H1 (cell line): Measurements from ENCODE around the gene ZMIZ1. TPM values are rescaled to one million over a fixed set of nuclear protein-coding genes. Genes with fewer than 3 reads are reported as not detected.

ENCODE experiments used
- CTCF ChIA-PET: fragments of 300-600 bp; sonication (Branson Sonifier 250); formaldehyde crosslinking; loops from one replicate; lab custom pipeline; 2021; ENCODE audit not compliant: partially characterized antibody; lab: Charles Lee
- POLR2A ChIA-PET: fragments of 300-600 bp; sonication (Branson Sonifier 250); formaldehyde crosslinking; loops from one replicate; lab custom pipeline; 2021; ENCODE audit warnings: inconsistent platforms; ENCODE audit not compliant: partially characterized antibody; lab: Charles Lee
- DNase-seq, 2 experiments: peaks; one replicate each; pipeline versions ENCODE4 v3.0.0 to v3.0.0-alpha.2; 2010 to 2022; ENCODE audit warnings: low spot score in 2 of 2, low read depth in 1 of 2, mixed read lengths in 1 of 2
- FAIRE-seq: peaks from 2 replicates; lab custom pipeline; 2011; peaks lifted over from hg19 to GRCh38; lab: Jason Lieb, UNC
- H2AFZ ChIP-seq: 2 replicates; pipeline ENCODE4 v1.8.1; 2012; ENCODE audit warnings: low read length, inconsistent platforms
- H2AK5ac ChIP-seq: 2 replicates; pipeline ENCODE4 v1.6.1; 2013; ENCODE audit warnings: low read depth, low read length
- H2BK120ac ChIP-seq: replicated peaks from 2 replicates; pipeline ENCODE3; 2013; ENCODE audit warnings: low read depth, low read length, inconsistent platforms
- H2BK12ac ChIP-seq: 2 replicates; pipeline ENCODE4 v1.6.1; 2013; ENCODE audit warnings: low read depth, low read length
- H2BK15ac ChIP-seq: 2 replicates; pipeline ENCODE4 v1.6.1; 2013; ENCODE audit warnings: low read length
- H2BK20ac ChIP-seq: 2 replicates; pipeline ENCODE4 v1.6.1; 2013; ENCODE audit warnings: low read length
- H2BK5ac ChIP-seq: 2 replicates; pipeline ENCODE4 v1.6.1; 2013; ENCODE audit warnings: low read depth, low read length
- H3K14ac ChIP-seq: 2 replicates; pipeline ENCODE4 v1.6.1; 2013; ENCODE audit warnings: inconsistent platforms; ENCODE audit not compliant: insufficient read length
- H3K18ac ChIP-seq: 2 replicates; pipeline ENCODE4 v1.6.1; 2013; ENCODE audit warnings: low read length; ENCODE audit errors: extremely low read depth
- H3K23ac ChIP-seq: 2 replicates; pipeline ENCODE4 v1.6.1; 2013; ENCODE audit warnings: inconsistent platforms; ENCODE audit not compliant: insufficient read length
- H3K23me2 ChIP-seq: 2 replicates; pipeline ENCODE4 v1.6.1; 2013; ENCODE audit warnings: low read depth, low read length
- H3K27ac ChIP-seq: 2 replicates; pipeline ENCODE4 v1.6.1; 2011; ENCODE audit warnings: low read depth, low read length, inconsistent platforms
- H3K27me3 ChIP-seq, 4 experiments: replicated peaks in 1 of 4; 1 replicate in 1 of 4; 2 replicates in 3 of 4; pipeline versions ENCODE4 v1.6.1 to v1.8.1; 2011 to 2013; ENCODE audit warnings: low read length in 3 of 4, mild to moderate bottlenecking in 3 of 4, inconsistent platforms in 2 of 4, mixed read lengths in 2 of 4, moderate library complexity in 1 of 4; ENCODE audit not compliant: control insufficient read depth in 3 of 4, insufficient read depth in 3 of 4; ENCODE audit errors: extremely low read depth in 1 of 4
- H3K36me3 ChIP-seq, 4 experiments: 2 replicates each; pipeline versions ENCODE4 v1.6.1 to v1.8.1; 2011 to 2013; ENCODE audit warnings: mild to moderate bottlenecking in 4 of 4, low read length in 3 of 4, moderate library complexity in 2 of 4, control low read depth in 1 of 4, inconsistent platforms in 1 of 4; ENCODE audit not compliant: insufficient read depth in 4 of 4, control insufficient read depth in 2 of 4
- H3K4ac ChIP-seq: replicated peaks from 2 replicates; pipeline ENCODE3; 2013; ENCODE audit warnings: low read length, low read depth, mixed read lengths, inconsistent platforms; ENCODE audit not compliant: insufficient read length
- H3K4me1 ChIP-seq, 4 experiments: replicated peaks in 1 of 4; 1 replicate in 1 of 4; 2 replicates in 3 of 4; pipeline versions ENCODE4 v1.6.1 to v1.8.1; 2011 to 2013; ENCODE audit warnings: low read length in 3 of 4, inconsistent platforms in 2 of 4, mixed read lengths in 1 of 4; ENCODE audit not compliant: insufficient read depth in 4 of 4, control insufficient read depth in 3 of 4
- H3K4me2 ChIP-seq, 2 experiments: 2 replicates each; pipeline versions ENCODE4 v1.6.1 to v1.8.1; 2011 to 2013; ENCODE audit warnings: low read depth in 2 of 2, low read length in 2 of 2, control low read depth in 1 of 2, inconsistent platforms in 1 of 2, mild to moderate bottlenecking in 1 of 2; ENCODE audit not compliant: insufficient read depth in 1 of 2
- H3K4me3 ChIP-seq, 4 experiments: fragments of 200-600, 300-600 bp in 1 of 4; sonication (generic), shearing (Covaris generic), sonication (Bioruptor Twin) in 1 of 4; 2 replicates each; pipeline versions ENCODE4 v1.5.1 to v1.8.1; 2011 to 2016; ENCODE audit warnings: low read length in 4 of 4, low read depth in 3 of 4, control low read depth in 2 of 4, inconsistent platforms in 2 of 4, mild to moderate bottlenecking in 2 of 4, mixed read lengths in 1 of 4, moderate library complexity in 1 of 4; ENCODE audit not compliant: insufficient read depth in 2 of 4; ENCODE audit errors: extremely low read depth in 1 of 4
- H3K56ac ChIP-seq: replicated peaks from 2 replicates; pipeline ENCODE3; 2013; ENCODE audit warnings: low read depth, mild to moderate bottlenecking, mixed read lengths, low read length, inconsistent platforms; ENCODE audit not compliant: insufficient read length
- H3K79me1 ChIP-seq: 2 replicates; pipeline ENCODE4 v1.6.1; 2013; ENCODE audit warnings: low read depth, low read length, control low read depth
- H3K79me2 ChIP-seq, 2 experiments: 2 replicates each; pipeline versions ENCODE4 v1.6.1 to v1.8.1; 2012 to 2013; ENCODE audit warnings: low read length in 2 of 2, mild to moderate bottlenecking in 2 of 2, inconsistent platforms in 1 of 2; ENCODE audit not compliant: insufficient read depth in 2 of 2, control insufficient read depth in 1 of 2
- H3K9ac ChIP-seq, 4 experiments: replicated peaks in 1 of 4; 1 replicate in 1 of 4; 2 replicates in 3 of 4; pipeline versions ENCODE4 v1.6.1 to v1.8.1; 2011 to 2013; ENCODE audit warnings: low read depth in 3 of 4, low read length in 3 of 4, control low read depth in 2 of 4, mild to moderate bottlenecking in 2 of 4, moderate library complexity in 2 of 4, inconsistent platforms in 1 of 4; ENCODE audit errors: extremely low read depth in 1 of 4
- H3K9me3 ChIP-seq, 2 experiments: 2 replicates each; pipeline versions ENCODE4 v1.6.1 to v1.8.1; 2012 to 2013; ENCODE audit warnings: mild to moderate bottlenecking in 2 of 2, moderate library complexity in 2 of 2, control low read depth in 1 of 2, inconsistent platforms in 1 of 2, low read depth in 1 of 2, low read length in 1 of 2, mixed read lengths in 1 of 2; ENCODE audit not compliant: insufficient read depth in 2 of 2
- H4K20me1 ChIP-seq, 2 experiments: replicated peaks in 1 of 2; 2 replicates each; pipeline versions ENCODE3 to v1.8.1; 2011 to 2013; ENCODE audit warnings: inconsistent platforms in 2 of 2, low read length in 2 of 2, mild to moderate bottlenecking in 1 of 2; ENCODE audit not compliant: insufficient read depth in 2 of 2, control insufficient read depth in 1 of 2
- H4K5ac ChIP-seq: 2 replicates; pipeline ENCODE4 v1.6.1; 2013; ENCODE audit warnings: low read length, low read depth, mixed read lengths, inconsistent platforms; ENCODE audit not compliant: insufficient read length
- H4K8ac ChIP-seq: 2 replicates; pipeline ENCODE4 v1.8.0; 2013; ENCODE audit warnings: mild to moderate bottlenecking, moderate library complexity, low read length, inconsistent platforms; ENCODE audit not compliant: insufficient read depth; ENCODE audit errors: extremely low read depth
- H4K91ac ChIP-seq: replicated peaks from 2 replicates; pipeline ENCODE3; 2013; ENCODE audit warnings: low read length, mixed read lengths, inconsistent platforms; ENCODE audit not compliant: insufficient read length
- CBX5 ChIP-seq: fragments of 300-800, 300-1000 bp; sonication (generic); IDR thresholded peaks from 2 replicates; pipeline ENCODE4 v1.7.1; 2016; ENCODE audit warnings: antibody characterized with exemption, low read length, low read depth
- CBX8 ChIP-seq: fragments of 300-800, 300-1000 bp; sonication (generic); IDR thresholded peaks from 2 replicates; pipeline ENCODE4 v1.7.1; 2016; ENCODE audit warnings: low read depth, low read length, borderline replicate concordance
- MAFK ChIP-seq: IDR thresholded peaks from 2 replicates; pipeline ENCODE4 v1.6.1; 2012; ENCODE audit warnings: low read depth, mild to moderate bottlenecking, improper control_type of control experiment, low read length
- TAF1 ChIP-seq: IDR thresholded peaks from 2 replicates; pipeline ENCODE4 v1.6.1; 2011; ENCODE audit warnings: mild to moderate bottlenecking, low read depth, low read length
- WGBS, 2 experiments: shearing (Covaris generic) in 1 of 2; methylation state at CpG; one replicate each; pipeline versions ENCODE4 v1.1.6 to v1.1.7; 2013 to 2015; ENCODE audit warnings: low lambda C conversion rate in 2 of 2, mixed read lengths in 2 of 2, inconsistent platforms in 1 of 2, low coverage in 1 of 2, missing lambda C conversion rate in 1 of 2; ENCODE audit not compliant: insufficient replicate concordance in 2 of 2, insufficient coverage in 1 of 2, insufficient read length in 1 of 2; ENCODE audit errors: extremely low coverage in 1 of 2, missing lambda C conversion rate in 1 of 2; 5-methylcytosine and 5-hydroxymethylcytosine counted together
- polyA plus RNA-seq, 7 experiments: library from polyadenylated mRNA; depleted of rRNA in 3 of 7; stranded (reverse) in 5 of 7; unstranded in 2 of 7; fragments of >200 nt in 5 of 7; fragments of 200-250 nt in 2 of 7; gene quantifications; 1 replicate in 5 of 7; 2 replicates in 1 of 7; 4 replicates in 1 of 7; pipeline versions ENCODE4 v1.2.1 to v1.2.3, GENCODE V29; 2011 to 2013; ENCODE audit warnings: missing spikeins in 2 of 7, mixed read lengths in 2 of 7
- total RNA-seq: library from RNA; stranded (reverse); fragmentation: NEBNext Ultra II Directional; extraction: Animal tissue kit (Norgen Biotek cat#: 25700); gene quantifications from 2 replicates; pipeline ENCODE4 v1.2.1, GENCODE V29; 2021

ZMIZ1 gene
- total and polyA plus RNA-seq, 2 of the 8 experiments (the other 6 are each of a cell fraction or from before 2014, with no cell fraction given): 8.1 to 28.0 TPM

DNA sequence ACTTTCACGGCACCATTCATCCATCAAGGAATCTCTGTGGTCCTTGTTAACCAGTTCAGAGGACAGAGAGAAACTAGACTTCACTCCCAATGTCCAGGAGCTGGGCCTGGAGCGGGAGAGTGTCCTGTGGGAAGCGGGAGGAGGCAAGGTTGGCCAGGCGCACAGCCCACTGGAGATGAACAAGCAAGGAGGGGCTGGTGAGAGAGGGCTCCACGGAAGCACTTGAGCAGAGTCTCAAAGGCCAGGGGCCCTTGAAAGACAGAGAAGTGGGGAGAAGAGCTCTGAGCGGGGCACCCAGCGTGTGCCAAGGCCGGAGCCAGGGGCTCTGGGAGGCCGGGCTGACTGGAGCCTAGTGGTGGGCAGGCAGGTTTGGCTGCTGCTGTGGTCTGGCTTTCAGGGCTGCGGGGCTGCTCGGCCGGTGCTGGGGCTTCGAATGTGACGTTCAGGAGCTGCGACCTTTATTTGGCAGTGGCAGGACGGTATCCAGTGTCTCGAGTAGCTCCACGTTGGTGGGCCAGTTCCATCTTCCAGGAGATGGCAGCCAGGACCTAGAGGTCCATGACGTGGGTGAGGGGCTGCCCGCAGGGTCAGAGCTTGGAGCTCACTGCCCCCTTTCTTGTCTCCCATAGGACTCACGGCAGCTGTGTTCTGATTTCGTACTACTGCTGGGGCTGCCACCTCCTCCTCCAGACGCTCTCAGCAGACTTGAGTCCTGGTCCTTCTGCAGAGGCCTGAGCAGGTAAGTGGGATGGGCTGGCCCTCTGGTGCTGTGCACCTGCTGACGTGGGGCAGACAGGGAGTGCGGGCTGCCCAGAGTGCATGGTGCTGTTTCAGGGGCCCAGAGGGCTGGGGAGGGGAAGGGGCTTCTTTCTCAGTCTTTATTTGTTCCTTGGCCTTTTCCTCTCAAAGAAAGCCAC is 49.8 kb downstream of the ZMIZ1 start:
- CTCF ChIA-PET: interaction anchor here (0.7 to 7.6 kb wide), 7 partner anchors 9 to 229 kb away, joined by 3 to 51 read pairs (median 4); partner anchors contain the start of gene PPIF
- peaks cover 6 to 19% of the 10 kb centered on the region in 2 experiments for H4K20me1 ChIP-seq
- TF ChIP-seq TAF1 (no peak), MAFK (no peak), CBX8 (no peak), CBX5 (no peak)

More for the DNA sequence above, 49.8 kb downstream of the ZMIZ1 start:
- no peak overlapping the region for H3K18ac ChIP-seq
- H2BK12ac ChIP-seq: no peak overlapping the region
- no peak overlapping the region for H3K14ac ChIP-seq
- no peak for FAIRE-seq
- WGBS, 2 experiments: 89% methylated on average over 25 of the region's 25 CpGs; no CpG with 5 or more reads in 1 of the 2 experiments
- DNase-seq: no peak
- no peak overlapping the region for H3K9ac ChIP-seq
- no peak overlapping the region for H3K27ac ChIP-seq
- H3K9me3 ChIP-seq: no peaks in the 10 kb centered on the region
- H2BK20ac ChIP-seq: no peak overlapping the region
- H4K91ac ChIP-seq: no peak overlapping the region
- H4K5ac ChIP-seq: no peak overlapping the region
- no peak overlapping the region for H2BK120ac ChIP-seq
- no peak overlapping the region for H4K8ac ChIP-seq
- POLR2A ChIA-PET: interaction anchor here (1.8 kb wide), 1 partner anchor 11 kb away, joined by 6 read pairs; no protein-coding TSS in a partner anchor
- H3K79me2 ChIP-seq: peaks cover 0 to 49% of the 10 kb centered on the region in 2 experiments; a peak in 2 of 4 replicates
- peaks cover 2 to 11% (median 3%) of the 10 kb centered on the region in 4 experiments; a peak in 4 of 8 replicates for H3K36me3 ChIP-seq
- no peak overlapping the region for H3K23ac ChIP-seq
- peaks cover 6 to 22% (median 15%) of the 10 kb centered on the region in 4 experiments for H3K4me1 ChIP-seq
- H3K23me2 ChIP-seq: no peaks in the 10 kb centered on the region
- peaks cover 16% of the 10 kb centered on the region; the same call in 1 of the 2 replicates for H3K79me1 ChIP-seq
- H2AK5ac ChIP-seq: peak overlapping the region; percentile 67; the same call in 1 of the 2 replicates
- H2BK5ac ChIP-seq: no peak overlapping the region
- no peak overlapping the region for H3K56ac ChIP-seq
- no peaks in the 10 kb centered on the region for H3K27me3 ChIP-seq
- no peak overlapping the region for H3K4ac ChIP-seq
- no peak overlapping the region for H2BK15ac ChIP-seq
- H3K4me3 ChIP-seq: no peak overlapping the region
- no peak overlapping the region for H3K4me2 ChIP-seq
- H2AFZ ChIP-seq: no peak overlapping the region
